SKM-1 (cell line): ENCODE results near the gene TBCD.

Experiments
- DNase-seq: peaks from one replicate; lab custom pipeline; 2025; ENCODE audit not compliant: unreplicated experiment; lab: John Stamatoyannopoulos, UW

TBCD gene

GRCh38 chr17:82882715-82883418 is 131.0 kb downstream of the TBCD start:
- DNase-seq: no peak

GRCh38 chr17:82883419-82884031 is 131.7 kb downstream of the TBCD start:
- DNase-seq: no peak

GRCh38 chr17:82884341-82884969 is 132.6 kb downstream of the TBCD start:
- DNase-seq: no peak

- DNase-seq: no peak
These were observed 133.1 kb downstream of the TBCD start for GRCh38 chr17:82884970-82885353.

GRCh38 chr17:82887255-82888164 is 135.6 kb downstream of the TBCD start:
- DNase-seq: no peak

- no peak for DNase-seq
These were observed 137.0 kb downstream of the TBCD start for GRCh38 chr17:82888583-82889495.

- DNase-seq: no peak
These were observed 137.9 kb downstream of the TBCD start for GRCh38 chr17:82889496-82890338.

- DNase-seq: no peak
These were observed 138.5 kb downstream of the TBCD start for GRCh38 chr17:82890339-82890730.

GRCh38 chr17:82890926-82891678 is 139.2 kb downstream of the TBCD start:
- no peak for DNase-seq

GRCh38 chr17:82891911-82892310 is 140.0 kb downstream of the TBCD start:
- DNase-seq: no peak

GRCh38 chr17:82892899-82893565 is 141.2 kb downstream of the TBCD start:
- no peak for DNase-seq

- no peak for DNase-seq
These were observed 141.9 kb downstream of the TBCD start for GRCh38 chr17:82893779-82894178.

- DNase-seq: no peak
These were observed 142.5 kb downstream of the TBCD start for GRCh38 chr17:82894389-82894788.

GRCh38 chr17:82895087-82895486 is 143.2 kb downstream of the TBCD start:
- DNase-seq: no peak

- no peak for DNase-seq
These were observed 144.5 kb downstream of the TBCD start for GRCh38 chr17:82896071-82897000.

GRCh38 chr17:82897514-82898249 is 145.8 kb downstream of the TBCD start:
- DNase-seq: no peak
